Cardiac muscle cell (in vitro differentiated cells and primary cell): ENCODE data around the gene CIAO2A. TPM values are rescaled to one million over a fixed set of nuclear protein-coding genes. Genes with fewer than 3 reads are reported as not detected.

Source experiments
- DNase-seq, 2 donors: peaks; one replicate each; pipeline versions ENCODE4 v3.0.0 to v3.0.0-alpha.2; 2010 to 2017; ENCODE audit warnings: low read depth in 1 of 2, low spot score in 1 of 2
- H3K27ac ChIP-seq: fragments of 200-600 bp; sonication (generic); 2 replicates; pipeline ENCODE4 v1.5.1; 2016
- H3K27me3 ChIP-seq: fragments of 200-600 bp; sonication (generic); 2 replicates; pipeline ENCODE4 v1.6.0; 2016; ENCODE audit warnings: control low read depth
- H3K36me3 ChIP-seq: fragments of 200-600 bp; sonication (generic); 2 replicates; pipeline ENCODE4 v1.5.1; 2016; ENCODE audit warnings: control low read depth
- H3K4me1 ChIP-seq: fragments of 200-600 bp; sonication (generic); 2 replicates; pipeline ENCODE4 v1.8.1; 2017; ENCODE audit warnings: low read depth, mild to moderate bottlenecking, mixed run types
- H3K4me3 ChIP-seq: fragments of 200-600 bp; sonication (generic); 2 replicates; pipeline ENCODE4 v1.5.1; 2016; ENCODE audit warnings: mild to moderate bottlenecking
- H3K9me3 ChIP-seq: fragments of 200-600 bp; sonication (generic); 2 replicates; pipeline ENCODE4 v1.5.1; 2017; ENCODE audit warnings: low read depth, mild to moderate bottlenecking, control low read depth
- polyA plus RNA-seq: library from polyadenylated mRNA; unstranded; fragments of >200 nt; fragmentation: Nextera tagmentation; extraction: Ambion mirVana; gene quantifications from 2 replicates; pipeline ENCODE4 v1.2.1, GENCODE V29; 2016
- total RNA-seq: library from RNA; depleted of rRNA; stranded (reverse); fragments of >200 nt; gene quantifications from 2 replicates; pipeline ENCODE4 v1.2.3, GENCODE V29; 2016
- TF ChIP-seq, protein P1 (sequence below): IDR thresholded peaks from 2 replicates; pipeline ENCODE4 v1.5.1; 2012; ENCODE audit warnings: low read depth, mild to moderate bottlenecking, low read length

The CIAO2A gene
- total and polyA plus RNA-seq, 2 experiments from 2014 or later = 115 to 181 TPM

DNA sequence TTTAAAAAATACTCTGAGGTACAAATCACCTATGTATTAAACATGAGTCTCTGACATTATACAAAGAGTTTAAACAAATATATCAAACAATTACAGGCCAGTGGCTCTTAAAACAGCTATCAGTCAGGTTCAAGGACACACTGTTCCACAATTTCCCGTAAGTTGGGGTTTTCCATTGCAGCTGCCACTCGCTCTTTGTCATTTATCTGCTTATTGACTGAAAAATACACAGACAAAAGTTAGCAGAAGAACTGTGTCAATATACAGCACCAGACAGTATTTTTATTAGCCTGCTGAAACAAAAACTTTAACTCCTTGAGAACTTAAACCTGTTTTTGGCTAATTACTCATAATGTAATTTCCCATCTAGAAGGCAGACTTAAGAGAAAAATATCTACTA lies 20.8 kb downstream of the CIAO2A start:
- no peak for DNase-seq
- no peaks in the 10 kb centered on the region for H3K27me3 ChIP-seq
- H3K4me3 ChIP-seq = no peak overlapping the region
- no peaks in the 10 kb centered on the region for H3K4me1 ChIP-seq
- peaks cover 21% of the 10 kb centered on the region for H3K36me3 ChIP-seq
- H3K27ac ChIP-seq = no peak overlapping the region
- H3K9me3 ChIP-seq = no peaks in the 10 kb centered on the region
- TF ChIP-seq, protein P1, sequence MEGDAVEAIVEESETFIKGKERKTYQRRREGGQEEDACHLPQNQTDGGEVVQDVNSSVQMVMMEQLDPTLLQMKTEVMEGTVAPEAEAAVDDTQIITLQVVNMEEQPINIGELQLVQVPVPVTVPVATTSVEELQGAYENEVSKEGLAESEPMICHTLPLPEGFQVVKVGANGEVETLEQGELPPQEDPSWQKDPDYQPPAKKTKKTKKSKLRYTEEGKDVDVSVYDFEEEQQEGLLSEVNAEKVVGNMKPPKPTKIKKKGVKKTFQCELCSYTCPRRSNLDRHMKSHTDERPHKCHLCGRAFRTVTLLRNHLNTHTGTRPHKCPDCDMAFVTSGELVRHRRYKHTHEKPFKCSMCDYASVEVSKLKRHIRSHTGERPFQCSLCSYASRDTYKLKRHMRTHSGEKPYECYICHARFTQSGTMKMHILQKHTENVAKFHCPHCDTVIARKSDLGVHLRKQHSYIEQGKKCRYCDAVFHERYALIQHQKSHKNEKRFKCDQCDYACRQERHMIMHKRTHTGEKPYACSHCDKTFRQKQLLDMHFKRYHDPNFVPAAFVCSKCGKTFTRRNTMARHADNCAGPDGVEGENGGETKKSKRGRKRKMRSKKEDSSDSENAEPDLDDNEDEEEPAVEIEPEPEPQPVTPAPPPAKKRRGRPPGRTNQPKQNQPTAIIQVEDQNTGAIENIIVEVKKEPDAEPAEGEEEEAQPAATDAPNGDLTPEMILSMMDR = no peak

DNA sequence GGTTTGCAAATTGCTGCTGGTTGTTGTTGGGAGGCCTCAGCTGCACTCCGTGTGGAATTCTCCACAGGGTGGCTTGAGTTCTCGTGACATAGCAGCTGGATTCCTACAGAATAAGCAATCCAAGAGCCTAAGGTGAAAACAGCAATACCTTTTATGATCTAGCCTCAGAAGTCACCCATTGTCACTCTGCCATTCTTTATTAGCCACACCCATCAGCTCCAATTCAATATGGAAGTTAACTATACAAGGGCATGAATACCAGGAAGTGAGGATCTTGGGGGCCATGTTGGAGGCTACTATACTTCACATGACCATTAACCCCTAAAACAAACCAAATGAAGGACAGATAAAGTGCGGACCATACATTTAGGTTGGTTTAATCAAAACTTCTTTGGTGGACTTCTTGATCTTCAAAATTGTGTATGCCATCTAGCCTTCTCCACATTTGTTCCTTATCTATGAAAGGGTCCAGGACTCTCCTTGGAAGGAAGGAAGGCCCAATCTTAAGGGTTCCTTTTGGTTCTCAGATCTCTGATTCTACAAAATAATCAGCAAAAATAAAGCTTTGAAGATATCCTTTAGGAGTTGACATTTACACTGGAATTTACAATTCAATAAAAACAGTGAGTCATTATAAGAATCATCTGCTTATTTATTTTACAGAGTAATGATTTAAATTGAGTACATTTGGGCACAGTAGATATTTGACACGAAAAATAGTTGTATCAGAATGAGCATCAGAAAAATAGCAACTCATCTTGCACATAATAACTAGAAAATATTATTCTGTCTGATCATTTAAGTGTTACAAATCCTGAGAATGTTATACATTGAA lies 21.5 kb downstream of the CIAO2A start:
- peaks cover 21% of the 10 kb centered on the region for H3K36me3 ChIP-seq
- H3K27ac ChIP-seq = peak overlapping the region; percentile 52
- H3K9me3 ChIP-seq = no peaks in the 10 kb centered on the region
- no peaks in the 10 kb centered on the region for H3K27me3 ChIP-seq
- no peak overlapping the region for H3K4me3 ChIP-seq
- TF ChIP-seq, protein P1 = no peak
- no peak for DNase-seq
- no peaks in the 10 kb centered on the region for H3K4me1 ChIP-seq

DNA sequence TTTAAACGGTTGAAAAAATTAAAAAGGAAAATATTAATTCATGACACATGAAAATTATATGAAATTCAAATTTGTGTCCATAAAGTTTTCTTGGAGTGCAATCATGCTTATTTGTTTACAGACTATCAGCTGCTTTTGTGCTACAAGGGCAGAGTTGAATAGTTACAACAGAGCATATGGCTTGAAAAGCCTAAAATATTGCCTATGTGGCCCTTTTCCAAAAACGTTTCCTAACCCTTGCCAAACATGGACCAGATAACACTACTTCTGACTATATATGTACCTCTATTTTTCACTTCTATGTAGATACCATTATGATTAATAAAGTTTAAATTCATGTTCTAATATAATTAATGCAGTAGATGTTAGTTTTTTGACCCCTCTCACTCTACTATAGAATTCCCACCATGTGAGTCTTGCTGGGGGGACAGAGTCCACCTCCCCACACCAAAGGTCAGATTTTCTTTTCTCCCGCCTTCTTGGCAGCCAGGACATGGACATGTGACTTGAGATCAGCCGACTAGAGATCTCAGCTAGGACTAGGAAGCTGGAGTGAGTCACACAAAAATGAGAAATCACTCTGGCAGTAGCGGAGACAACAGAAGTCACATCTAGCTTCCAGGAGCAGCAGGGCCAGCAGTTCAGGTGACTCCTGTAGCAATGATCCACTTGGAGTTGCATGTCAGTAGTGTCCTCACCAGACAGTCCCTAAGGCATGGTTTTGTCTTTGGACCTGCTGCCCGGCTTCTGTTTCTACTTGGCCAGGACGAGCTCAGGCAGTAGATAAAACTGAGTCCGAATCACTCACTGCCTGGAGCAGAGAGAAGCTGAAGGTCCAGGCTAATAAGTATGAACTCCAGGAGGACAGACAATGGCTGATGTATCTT lies 22.4 kb downstream of the CIAO2A start:
- peaks cover 21% of the 10 kb centered on the region for H3K36me3 ChIP-seq
- TF ChIP-seq, protein P1 = no peak
- H3K9me3 ChIP-seq = no peaks in the 10 kb centered on the region
- DNase-seq = peak in 1 of 2 donors; percentile 86
- H3K27ac ChIP-seq = peak overlapping the region; percentile 52
- no peaks in the 10 kb centered on the region for H3K4me1 ChIP-seq
- no peak overlapping the region for H3K4me3 ChIP-seq
- H3K27me3 ChIP-seq = no peaks in the 10 kb centered on the region

DNA sequence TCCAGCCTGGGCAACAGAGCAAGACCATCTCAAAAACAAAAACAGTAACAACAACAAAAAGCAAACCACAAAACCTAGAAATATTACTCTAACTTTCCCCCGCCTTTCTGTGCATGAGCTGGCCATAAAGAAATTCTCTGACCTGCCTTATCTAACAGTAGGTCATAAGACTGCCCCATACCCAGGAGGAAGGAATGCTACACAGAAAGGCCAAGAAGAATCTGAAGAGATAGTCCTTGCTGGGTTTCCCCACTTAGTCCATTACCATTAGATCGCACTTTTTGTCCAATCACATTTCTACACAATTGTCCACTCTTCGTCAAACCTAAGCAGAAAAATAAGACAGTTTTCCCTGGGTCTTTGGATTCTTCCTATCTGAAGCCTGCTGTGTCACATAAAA lies 23.5 kb downstream of the CIAO2A start:
- no peak overlapping the region for H3K4me3 ChIP-seq
- H3K4me1 ChIP-seq = no peaks in the 10 kb centered on the region
- no peaks in the 10 kb centered on the region for H3K27me3 ChIP-seq
- DNase-seq = peak in 1 of 2 donors; percentile 35
- H3K36me3 ChIP-seq = peaks cover 21% of the 10 kb centered on the region
- no peaks in the 10 kb centered on the region for H3K9me3 ChIP-seq
- no peak overlapping the region for H3K27ac ChIP-seq
- TF ChIP-seq, protein P1 = no peak

DNA sequence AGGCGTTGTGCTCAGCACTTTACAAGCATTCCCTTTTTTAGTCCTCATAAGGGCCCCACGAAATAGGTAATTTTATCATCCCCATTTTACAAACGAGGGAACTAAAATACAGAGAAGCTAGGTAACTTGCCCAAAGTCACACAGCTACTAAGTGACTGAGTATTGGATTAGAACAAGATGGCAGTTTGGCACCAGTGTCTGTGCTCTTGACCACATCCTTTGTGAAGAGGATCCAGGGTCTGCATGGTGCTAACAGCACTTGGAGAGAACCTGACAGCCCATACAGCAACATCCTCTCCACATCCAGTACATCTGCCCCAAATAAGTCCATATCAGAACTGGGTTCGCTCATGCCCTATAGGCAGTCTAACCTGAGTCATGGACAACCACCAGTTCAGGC lies 25.5 kb downstream of the CIAO2A start:
- peaks cover 15% of the 10 kb centered on the region for H3K36me3 ChIP-seq
- no peak for DNase-seq
- no peak overlapping the region for H3K4me3 ChIP-seq
- H3K27me3 ChIP-seq = no peaks in the 10 kb centered on the region
- TF ChIP-seq, protein P1 = no peak
- no peak overlapping the region for H3K27ac ChIP-seq
- H3K4me1 ChIP-seq = no peaks in the 10 kb centered on the region
- no peaks in the 10 kb centered on the region for H3K9me3 ChIP-seq
